ENCODE data around the gene PMCH. TPM values are rescaled to one million over a fixed set of nuclear protein-coding genes. Genes with fewer than 3 reads are reported as not detected.

Gene PMCH
- total and polyA plus RNA-seq, 10 of the 15 experiments (the other 5 are each of a cell fraction or from before 2014, with no cell fraction given), result 0.35 to 2.1 (median 0.83) TPM; not detected in 4

GRCh38 chr12:102220736-102221135 lies 23.1 kb upstream of the PMCH start:
- no peaks in the 10 kb centered on the region for H3K79me2 ChIP-seq (ENCODE audit: control insufficient read depth, insufficient read depth, low read length)
- no TSS peak for BruUV-seq (replicated peaks)
- no peaks in the 10 kb centered on the region for H3K27me3 ChIP-seq (replicated peaks in 1 of 2; ENCODE audit: control insufficient read depth in 2 of 2, insufficient read depth in 2 of 2, low read length in 1 of 2)
- no peak overlapping the region for H3K4me3 ChIP-seq
- ATAC-seq (no peak), FAIRE-seq (no peak), DNase-seq (ENCODE audit: low read depth, low spot score) (no peak)
- ChIA-PET POLR2A (no interaction called here), CTCF (interaction anchor here (0.6 kb wide), 1 partner anchor 45 kb away, joined by 3 read pairs; no protein-coding TSS in a partner anchor), RAD21 (ENCODE audit: unreplicated experiment) (no interaction called here), SMC1A (ENCODE audit: uncharacterized antibody, unreplicated experiment) (no interaction called here)
- TF ChIP-seq, protein P1, sequence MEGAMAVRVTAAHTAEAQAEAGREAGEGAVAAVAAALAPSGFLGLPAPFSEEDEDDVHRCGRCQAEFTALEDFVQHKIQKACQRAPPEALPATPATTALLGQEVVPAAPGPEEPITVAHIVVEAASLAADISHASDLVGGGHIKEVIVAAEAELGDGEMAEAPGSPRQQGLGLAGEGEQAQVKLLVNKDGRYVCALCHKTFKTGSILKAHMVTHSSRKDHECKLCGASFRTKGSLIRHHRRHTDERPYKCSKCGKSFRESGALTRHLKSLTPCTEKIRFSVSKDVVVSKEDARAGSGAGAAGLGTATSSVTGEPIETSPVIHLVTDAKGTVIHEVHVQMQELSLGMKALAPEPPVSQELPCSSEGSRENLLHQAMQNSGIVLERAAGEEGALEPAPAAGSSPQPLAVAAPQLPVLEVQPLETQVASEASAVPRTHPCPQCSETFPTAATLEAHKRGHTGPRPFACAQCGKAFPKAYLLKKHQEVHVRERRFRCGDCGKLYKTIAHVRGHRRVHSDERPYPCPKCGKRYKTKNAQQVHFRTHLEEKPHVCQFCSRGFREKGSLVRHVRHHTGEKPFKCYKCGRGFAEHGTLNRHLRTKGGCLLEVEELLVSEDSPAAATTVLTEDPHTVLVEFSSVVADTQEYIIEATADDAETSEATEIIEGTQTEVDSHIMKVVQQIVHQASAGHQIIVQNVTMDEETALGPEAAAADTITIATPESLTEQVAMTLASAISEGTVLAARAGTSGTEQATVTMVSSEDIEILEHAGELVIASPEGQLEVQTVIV (IDR thresholded peaks at IDR 0.05; ENCODE audit: borderline replicate concordance, partially characterized antibody), result no peak
- TF ChIP-seq PBX3 (IDR thresholded peaks at IDR 0.05; ENCODE audit: insufficient replicate concordance, low read depth, low read length) (no peak), POLR2AphosphoS2 (IDR thresholded peaks at IDR 0.05; ENCODE audit: low read depth, low read length) (no peak), EP300 (IDR thresholded peaks at IDR 0.05; ENCODE audit: borderline replicate concordance in 1 of 2, control insufficient read depth in 1 of 2, low read depth in 2 of 2, low read length in 2 of 2) (no peak), SRF (IDR thresholded peaks at IDR 0.05; ENCODE audit: low read depth in 2 of 2, low read length in 2 of 2) (no peak), SMC3 (IDR thresholded peaks at IDR 0.05; ENCODE audit: borderline replicate concordance, low read length) (no peak), RCOR1 (conservative IDR thresholded peaks at IDR 0.05; ENCODE audit: low read depth, low read length) (no peak), WRNIP1 (IDR thresholded peaks at IDR 0.05; ENCODE audit: borderline replicate concordance, low read depth, low read length) (no peak), CHD2 (IDR thresholded peaks at IDR 0.05; ENCODE audit: borderline replicate concordance, low read depth, low read length) (no peak), ZZZ3 (IDR thresholded peaks at IDR 0.05; ENCODE audit: control insufficient read depth, insufficient read length, low read depth) (no peak)
- no peaks in the 10 kb centered on the region for H3K36me3 ChIP-seq (ENCODE audit: control insufficient read depth in 2 of 2, insufficient read depth in 2 of 2, low read length in 1 of 2)
- no peak overlapping the region for H2AFZ ChIP-seq (ENCODE audit: control insufficient read depth, low read depth, low read length)
- H3K9ac ChIP-seq (ENCODE audit: control insufficient read depth, insufficient read depth, low read length), result no peak overlapping the region
- H4K20me1 ChIP-seq (ENCODE audit: control insufficient read depth, insufficient read depth), result no peaks in the 10 kb centered on the region
- intact Hi-C loops (cut with micrococcal nuclease; ENCODE audit: unreplicated experiment) (no loop called here), in situ Hi-C loops (cut with MboI) (no loop called here)
- no peak overlapping the region for H3K27ac ChIP-seq (ENCODE audit: control insufficient read depth, insufficient read depth)
- no peaks in the 10 kb centered on the region for H3K9me3 ChIP-seq (replicated peaks; ENCODE audit: control insufficient read depth, insufficient read depth, low read length)
- H3K4me2 ChIP-seq (ENCODE audit: control insufficient read depth, insufficient read depth), result no peak overlapping the region
- no peaks in the 10 kb centered on the region for H3K4me1 ChIP-seq (ENCODE audit: control insufficient read depth, insufficient read depth, low read length)
